Measurements from ENCODE around the gene FOXN1.

FOXN1 gene

GRCh38 chr17:28576758-28577465 is 70.8 kb downstream of the FOXN1 start, which contains the start of gene ALDOC:
TSS of gene ALDOC (minus strand) at chr17:28576895. CDS start at chr17:28575532, 1,363 bp downstream.
- peak; percentile 97 for DNase-seq

GRCh38 chr17:28577466-28577824 is 71.3 kb downstream of the FOXN1 start:
- no peak for DNase-seq

GRCh38 chr17:28578246-28579195 is 72.4 kb downstream of the FOXN1 start:
- DNase-seq = no peak

GRCh38 chr17:28579526-28579925 is 73.4 kb downstream of the FOXN1 start:
- no peak for DNase-seq

- no peak for DNase-seq
Observed at GRCh38 chr17:28580959-28581358, 74.8 kb downstream of the FOXN1 start.

GRCh38 chr17:28582513-28582912 is 76.4 kb downstream of the FOXN1 start:
- DNase-seq = no peak

- no peak for DNase-seq
Observed at GRCh38 chr17:28584434-28584833, 78.3 kb downstream of the FOXN1 start.

GRCh38 chr17:28585851-28586250 is 79.7 kb downstream of the FOXN1 start:
- no peak for DNase-seq

Measured in activated effector memory CD4-positive, alpha-beta T cell treated with Interleukin-2 at 50 U/mL for 16 hours (primary cell).